ENCODE measurements around the gene PLCH2. TPM values are rescaled to one million over a fixed set of nuclear protein-coding genes. Genes with fewer than 3 reads are reported as not detected.

Gene PLCH2
- total and polyA plus RNA-seq, 10 of the 15 experiments (the other 5 are each of a cell fraction or from before 2014, with no cell fraction given) = 0.03 to 0.73 (median 0.24) TPM; not detected in 3

- CTCF ChIA-PET = interaction anchor here (0.6 kb wide), 1 partner anchor 1052 kb away, joined by 3 read pairs; no protein-coding TSS in a partner anchor
- POLR2A ChIA-PET = no interaction called here
- in situ Hi-C loops (cut with MboI) = no loop called here
- Histone ChIP-seq H4K20me1 (ENCODE audit: control insufficient read depth, insufficient read depth) (no peaks in the 10 kb centered on the region), H2AFZ (ENCODE audit: control insufficient read depth, low read depth, low read length) (no peak overlapping the region), H3K27me3 (replicated peaks in 1 of 2; ENCODE audit: control insufficient read depth in 2 of 2, insufficient read depth in 2 of 2, low read length in 1 of 2) (peaks cover 2 to 3% of the 10 kb centered on the region in 2 experiments; a peak in 3 of 4 replicates), H3K27ac (ENCODE audit: control insufficient read depth, insufficient read depth) (no peak overlapping the region), H3K9me3 (replicated peaks; ENCODE audit: control insufficient read depth, insufficient read depth, low read length) (no peaks in the 10 kb centered on the region), H3K4me1 (ENCODE audit: control insufficient read depth, insufficient read depth, low read length) (peaks cover 11% of the 10 kb centered on the region), H3K36me3 (ENCODE audit: control insufficient read depth in 2 of 2, insufficient read depth in 2 of 2, low read length in 1 of 2) (no peaks in the 10 kb centered on the region), H3K9ac (ENCODE audit: control insufficient read depth, insufficient read depth, low read length) (no peak overlapping the region), H3K4me2 (ENCODE audit: control insufficient read depth, insufficient read depth) (no peak overlapping the region), H3K79me2 (ENCODE audit: control insufficient read depth, insufficient read depth, low read length) (no peaks in the 10 kb centered on the region), H3K4me3 (no peak overlapping the region)
- FAIRE-seq = no peak
- no TSS peak for BruUV-seq (replicated peaks)
- TF ChIP-seq ZNF24 (IDR thresholded peaks at IDR 0.05) (no peak), NFYA (IDR thresholded peaks at IDR 0.05; ENCODE audit: borderline replicate concordance, low read depth, low read length) (no peak), PKNOX1 (IDR thresholded peaks at IDR 0.05) (no peak), CUX1 (IDR thresholded peaks at IDR 0.05; ENCODE audit: insufficient replicate concordance, low read depth, low read length) (no peak), STAT1 (conservative IDR thresholded peaks at IDR 0.05) (no peak), ATF3 (IDR thresholded peaks at IDR 0.05; ENCODE audit: borderline replicate concordance, extremely low read depth, low read depth, low read length) (no peak), FOXK2 (IDR thresholded peaks at IDR 0.05) (no peak), BHLHE40 (IDR thresholded peaks at IDR 0.05; ENCODE audit: borderline replicate concordance in 1 of 2, low read depth in 2 of 2, low read length in 1 of 2) (no peak), ATF2 (IDR thresholded peaks at IDR 0.05; ENCODE audit: low read length) (no peak), MEF2A (IDR thresholded peaks at IDR 0.05; ENCODE audit: insufficient read depth, low read depth, low read length) (no peak)
- RAD21 ChIA-PET (ENCODE audit: unreplicated experiment) = no interaction called here
- intact Hi-C loops (cut with micrococcal nuclease; ENCODE audit: unreplicated experiment) = no loop called here
- SMC1A ChIA-PET (ENCODE audit: uncharacterized antibody, unreplicated experiment) = no interaction called here
- 57% methylated on average over 14 of the region's 14 CpGs for WGBS (ENCODE audit: insufficient coverage, insufficient replicate concordance, low lambda C conversion rate, missing lambda C conversion rate)
- ATAC-seq = no peak
- no peak for DNase-seq (ENCODE audit: low read depth, low spot score)
Observed at GRCh38 chr1:2438641-2439040, 37.4 kb upstream of the PLCH2 start.

Measured in GM12878 (cell line).